ENCODE data around the gene THOC1. TPM values are rescaled to one million over a fixed set of nuclear protein-coding genes. Genes with fewer than 3 reads are reported as not detected.

Gene THOC1
- total RNA-seq, 4 donors from 2014 or later: 17.1 to 84.4 (median 28.9) TPM

- ATAC-seq: no peak
- no peaks in the 10 kb centered on the region for H3K9me3 ChIP-seq
- peaks cover 0 to 10% of the 10 kb centered on the region in 2 donors for H3K36me3 ChIP-seq
- H3K27ac ChIP-seq: no peak overlapping the region
- no peak for TF ChIP-seq POLR2AphosphoS5 (IDR thresholded peaks at IDR 0.05)
- TF ChIP-seq CTCF (IDR thresholded peaks at IDR 0.05): no peak
- TF ChIP-seq POLR2A (IDR thresholded peaks at IDR 0.05): no peak
- TF ChIP-seq EP300 (IDR thresholded peaks at IDR 0.05): no peak
- peaks cover 0 to 5% (median 0%) of the 10 kb centered on the region in 3 donors for H3K4me1 ChIP-seq
- 93 to 100% methylated on average over 1 of the region's 1 CpG for WGBS, 2 donors (ENCODE audit: low coverage in 1 of 2)
- H3K27me3 ChIP-seq: no peaks in the 10 kb centered on the region
- no peak overlapping the region for H3K4me3 ChIP-seq
Measured at GRCh38 chr18:191725-192124, 76.1 kb downstream of the THOC1 start.

GRCh38 chr18:189254-189653, 78.6 kb downstream of the THOC1 start:
- TF ChIP-seq EP300 (IDR thresholded peaks at IDR 0.05) (no peak), POLR2A (IDR thresholded peaks at IDR 0.05) (no peak)
- peaks cover 0 to 9% (median 0%) of the 10 kb centered on the region in 3 donors for H3K4me1 ChIP-seq
- WGBS, 2 donors (ENCODE audit: low coverage in 1 of 2): 86 to 89% methylated on average over 4 to 5 of the region's 5 CpGs

GRCh38 chr18:183769-184168, 84.1 kb downstream of the THOC1 start:
- Histone ChIP-seq H3K4me1 (peaks cover 0 to 31% (median 0%) of the 10 kb centered on the region in 3 donors), H3K9me3 (no peaks in the 10 kb centered on the region), H3K27me3 (no peaks in the 10 kb centered on the region), H3K36me3 (peaks cover 0 to 50% of the 10 kb centered on the region in 2 donors), H3K4me3 (no peak overlapping the region), H3K27ac (peak overlapping the region in 1 of 4 donors; percentile 36)
- no peak for ATAC-seq
- WGBS, 2 donors (ENCODE audit: low coverage in 1 of 2): 83% methylated on average over 1 of the region's 1 CpG; no CpG with 5 or more reads in 1 of the 2 donors
- TF ChIP-seq EP300 (IDR thresholded peaks at IDR 0.05) (no peak), POLR2A (IDR thresholded peaks at IDR 0.05) (no peak), POLR2AphosphoS5 (IDR thresholded peaks at IDR 0.05) (no peak)

More at GRCh38 chr18:189254-189653, 78.6 kb downstream of the THOC1 start:
- no peaks in the 10 kb centered on the region for H3K9me3 ChIP-seq
- no peaks in the 10 kb centered on the region for H3K27me3 ChIP-seq
- no peak overlapping the region for H3K27ac ChIP-seq
- no peak for ATAC-seq
- H3K36me3 ChIP-seq: peaks cover 0 to 19% of the 10 kb centered on the region in 2 donors
- no peak overlapping the region for H3K4me3 ChIP-seq

- no peak overlapping the region for H3K4me3 ChIP-seq
- no peak for ATAC-seq
- H3K27me3 ChIP-seq: no peaks in the 10 kb centered on the region
- H3K36me3 ChIP-seq: peaks cover 0 to 48% of the 10 kb centered on the region in 2 donors
- TF ChIP-seq POLR2AphosphoS5 (IDR thresholded peaks at IDR 0.05) (no peak), CTCF (IDR thresholded peaks at IDR 0.05) (no peak), POLR2A (IDR thresholded peaks at IDR 0.05) (no peak), EP300 (IDR thresholded peaks at IDR 0.05) (no peak)
- H3K27ac ChIP-seq: no peak overlapping the region
- H3K9me3 ChIP-seq: no peaks in the 10 kb centered on the region
- H3K4me1 ChIP-seq: peaks cover 0 to 46% (median 0%) of the 10 kb centered on the region in 3 donors
Measured at GRCh38 chr18:181711-182110, 86.1 kb downstream of the THOC1 start.

GRCh38 chr18:179499-179898, 88.3 kb downstream of the THOC1 start:
- 89 to 98% methylated on average over 5 of the region's 5 CpGs for WGBS, 2 donors (ENCODE audit: low coverage in 1 of 2)
- TF ChIP-seq POLR2AphosphoS5 (IDR thresholded peaks at IDR 0.05) (no peak), CTCF (IDR thresholded peaks at IDR 0.05) (no peak), POLR2A (IDR thresholded peaks at IDR 0.05) (no peak), EP300 (IDR thresholded peaks at IDR 0.05) (no peak)
- no peaks in the 10 kb centered on the region for H3K9me3 ChIP-seq
- no peaks in the 10 kb centered on the region for H3K27me3 ChIP-seq
- peaks cover 0 to 45% (median 0%) of the 10 kb centered on the region in 3 donors for H3K4me1 ChIP-seq
- peaks cover 0 to 34% of the 10 kb centered on the region in 2 donors for H3K36me3 ChIP-seq
- H3K27ac ChIP-seq: no peak overlapping the region
- no peak for ATAC-seq
- H3K4me3 ChIP-seq: no peak overlapping the region

GRCh38 chr18:172361-172760, 95.5 kb downstream of the THOC1 start:
- TF ChIP-seq POLR2AphosphoS5 (IDR thresholded peaks at IDR 0.05) (no peak), POLR2A (IDR thresholded peaks at IDR 0.05) (no peak), CTCF (IDR thresholded peaks at IDR 0.05) (no peak), EP300 (IDR thresholded peaks at IDR 0.05) (no peak)
- Histone ChIP-seq H3K9me3 (no peaks in the 10 kb centered on the region), H3K27me3 (no peaks in the 10 kb centered on the region), H3K36me3 (peaks cover 0 to 68% of the 10 kb centered on the region in 2 donors), H3K4me1 (peaks cover 0 to 5% (median 0%) of the 10 kb centered on the region in 3 donors), H3K4me3 (no peak overlapping the region), H3K27ac (no peak overlapping the region)
- no peak for ATAC-seq
- WGBS, 2 donors (ENCODE audit: low coverage in 1 of 2): 86% methylated on average over 5 of the region's 5 CpGs
